Raji (cell line): ENCODE results near the gene MT1M.

Source experiments
- POLR2A ChIP-seq: IDR thresholded peaks from 2 replicates; pipeline ENCODE4 v1.6.1; 2011; ENCODE audit warnings: low read depth, low read length, control low read depth; ENCODE audit not compliant: insufficient read depth

The MT1M gene

GRCh38 chr16:56606476-56607108, 25.9 kb upstream of the MT1M start:
- no peak for TF ChIP-seq POLR2A

DNA sequence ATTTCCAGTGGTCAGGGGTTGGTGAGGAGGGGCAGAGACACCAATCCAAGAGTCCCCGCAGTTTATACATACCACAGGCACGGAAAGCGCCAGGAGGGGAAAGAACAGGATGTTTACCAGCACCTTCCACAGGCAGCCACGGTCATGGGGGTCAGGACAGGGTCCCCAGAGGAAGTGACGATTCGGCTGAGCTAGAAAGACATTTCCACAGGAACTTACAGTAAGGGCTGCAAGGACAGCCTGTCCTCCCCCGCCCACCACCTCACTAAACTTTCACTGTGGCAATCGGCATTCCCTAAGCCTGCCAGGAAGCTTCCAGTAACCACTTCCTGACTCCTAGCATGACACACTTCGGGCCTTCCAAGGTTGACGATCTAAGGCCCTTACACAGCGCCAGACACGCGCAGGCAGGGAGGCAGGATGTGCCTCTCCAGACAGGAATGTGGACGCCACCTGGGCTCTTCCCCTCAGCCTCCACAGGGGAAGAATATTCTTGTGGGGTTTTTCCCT, 25.3 kb upstream of the MT1M start:
- no peak for TF ChIP-seq POLR2A

DNA sequence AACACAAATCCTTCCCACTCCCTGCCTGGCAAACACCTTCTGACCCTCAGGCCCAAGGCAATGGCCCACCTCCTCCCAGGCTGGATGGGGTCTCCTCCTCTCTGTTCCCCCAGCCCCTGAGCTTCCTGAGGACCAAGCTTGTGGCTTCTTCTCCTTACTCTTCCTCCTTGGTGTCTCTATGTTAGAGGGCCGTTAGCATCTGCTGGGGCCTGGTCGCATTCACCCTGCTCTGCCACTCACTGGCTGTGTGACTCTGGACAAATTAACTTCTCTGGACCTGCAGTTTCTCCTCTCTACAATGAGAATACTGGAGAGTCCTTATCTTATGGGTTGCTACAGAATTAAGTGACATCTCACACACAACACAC, 24.8 kb upstream of the MT1M start:
- TF ChIP-seq POLR2A, result no peak

DNA sequence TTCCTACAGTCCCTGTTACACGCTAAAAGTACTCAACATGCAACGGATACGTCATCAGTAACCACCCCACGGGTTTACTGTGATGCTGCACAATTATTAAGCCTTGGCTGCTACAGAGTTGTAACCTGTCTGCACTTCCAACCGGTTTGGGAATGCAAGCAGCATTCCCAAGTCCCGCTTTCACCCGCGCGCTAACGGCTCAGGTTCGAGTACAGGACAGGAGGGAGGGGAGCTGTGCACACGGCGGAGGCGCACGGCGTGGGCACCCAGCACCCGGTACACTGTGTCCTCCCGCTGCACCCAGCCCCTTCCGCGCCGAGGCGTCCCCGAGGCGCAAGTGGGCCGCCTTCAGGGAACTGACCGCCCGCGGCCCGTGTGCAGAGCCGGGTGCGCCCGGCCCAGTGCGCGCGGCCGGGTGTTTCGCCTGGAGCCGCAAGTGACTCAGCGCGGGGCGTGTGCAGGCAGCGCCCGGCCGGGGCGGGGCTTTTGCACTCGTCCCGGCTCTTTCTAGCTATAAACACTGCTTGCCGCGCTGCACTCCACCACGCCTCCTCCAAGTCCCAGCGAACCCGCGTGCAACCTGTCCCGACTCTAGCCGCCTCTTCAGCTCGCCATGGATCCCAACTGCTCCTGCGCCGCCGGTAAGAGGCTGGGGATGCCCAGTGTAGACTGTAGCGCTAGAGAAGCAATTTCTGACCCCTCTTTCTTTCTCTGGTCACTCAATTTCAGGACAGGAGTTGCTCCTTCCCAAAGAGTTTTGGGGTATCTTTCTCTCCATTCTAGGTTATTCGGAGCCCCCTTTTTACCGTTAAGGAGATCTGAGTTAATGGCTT, 24.2 kb upstream of the MT1M start, which contains the start of gene MT2A:
MT2A (plus strand) TSS at position 542 of the 833 bp plus-strand sequence; CDS start at position 614, 72 bp downstream.
- TF ChIP-seq POLR2A, result peak; percentile 77

GRCh38 chr16:56608876-56609462, 23.5 kb upstream of the MT1M start:
- no peak for TF ChIP-seq POLR2A

- no peak for TF ChIP-seq POLR2A
Observed at GRCh38 chr16:56609463-56609921, 23.0 kb upstream of the MT1M start.

DNA sequence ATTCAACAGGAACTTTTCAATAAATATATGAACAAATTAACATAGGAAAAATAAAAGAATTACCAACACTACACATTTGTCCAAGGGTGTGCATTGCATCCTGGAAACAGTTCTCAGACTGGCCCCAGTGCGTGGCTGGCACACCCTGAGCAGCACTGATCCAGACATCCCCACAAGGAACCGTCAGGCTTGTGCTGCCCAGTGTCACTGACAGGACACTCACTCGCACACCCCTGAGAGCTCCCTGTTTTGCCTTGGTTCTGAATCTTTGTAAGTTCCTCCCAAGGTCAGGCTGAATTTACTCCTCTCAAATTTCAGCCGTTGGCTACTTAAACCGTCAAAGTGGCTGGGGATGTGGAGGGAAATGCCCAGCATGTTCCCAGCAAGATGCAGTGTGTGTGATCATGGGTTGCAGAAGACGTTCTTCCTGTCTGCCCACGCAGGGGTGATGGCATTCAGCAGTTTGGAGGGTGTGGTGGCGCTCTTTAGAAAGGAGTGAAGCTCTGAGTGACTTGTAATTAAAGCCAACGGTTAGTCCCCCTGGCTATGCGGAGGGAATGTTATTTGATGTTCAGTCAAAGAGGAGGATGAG, 22.3 kb upstream of the MT1M start:
- 0 out of 2 replicates have a peak, but pooled peaks have one; percentile 19 for TF ChIP-seq POLR2A

GRCh38 chr16:56610609-56611111, 21.8 kb upstream of the MT1M start:
- TF ChIP-seq POLR2A, result no peak

- no peak for TF ChIP-seq POLR2A
Observed at GRCh38 chr16:56611281-56611833, 21.1 kb upstream of the MT1M start.

- TF ChIP-seq POLR2A, result no peak
Observed at GRCh38 chr16:56613706-56614105, 18.8 kb upstream of the MT1M start.

DNA sequence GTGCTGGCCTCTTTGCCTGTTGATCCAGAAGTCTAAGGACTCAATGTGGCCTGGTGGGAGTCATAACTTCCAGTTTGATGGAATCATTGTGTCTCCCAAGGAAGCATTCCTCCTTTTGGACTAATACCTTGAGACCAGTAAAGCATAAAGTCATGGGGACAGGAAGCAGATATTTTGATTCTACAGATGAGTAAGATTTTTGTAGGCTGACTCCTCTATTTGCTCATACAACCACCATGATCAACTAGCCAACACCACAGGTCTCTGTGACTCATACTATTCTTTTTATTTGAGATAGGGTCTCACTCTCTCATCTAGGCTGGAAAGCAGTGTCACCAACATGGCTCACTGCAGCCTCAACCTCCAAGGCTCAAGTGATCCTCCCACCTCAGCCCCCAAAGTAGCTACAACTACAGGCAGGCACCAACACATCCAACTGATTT, 17.9 kb upstream of the MT1M start:
- TF ChIP-seq POLR2A, result no peak

GRCh38 chr16:56615353-56615752, 17.1 kb upstream of the MT1M start:
- no peak for TF ChIP-seq POLR2A

DNA sequence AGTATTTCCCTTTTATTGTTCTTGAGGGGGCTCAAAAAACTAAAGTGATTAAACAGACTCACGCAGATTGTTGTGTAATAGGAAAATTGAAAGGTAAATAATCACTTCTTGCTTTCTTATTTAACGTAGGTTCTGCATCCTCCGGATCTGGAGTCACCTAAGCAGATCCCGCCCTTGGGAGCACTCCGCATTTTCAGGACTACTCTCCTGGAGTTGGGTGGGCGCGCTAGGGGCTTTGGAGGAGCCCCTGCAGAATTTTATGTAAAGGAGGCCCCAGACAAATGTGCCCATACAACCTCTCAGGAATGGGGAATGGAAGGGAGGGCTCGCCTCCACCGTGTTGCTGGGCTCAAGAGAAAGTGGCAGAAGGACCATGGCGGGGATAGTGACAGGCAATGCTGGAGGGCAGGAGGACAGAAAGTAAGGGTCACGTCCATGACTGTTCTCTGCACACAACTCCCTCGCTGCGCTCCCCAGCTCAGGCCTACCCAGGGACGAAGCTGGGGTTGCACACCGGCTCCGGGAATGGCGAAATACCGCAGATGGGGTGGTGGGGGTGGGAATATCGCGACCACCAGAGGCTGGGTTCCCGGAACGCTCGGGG, 15.7 kb upstream of the MT1M start:
- TF ChIP-seq POLR2A, result no peak
